HepG2 (cell line): Measurements from ENCODE around the gene PYGL. TPM values are rescaled to one million over a fixed set of nuclear protein-coding genes. Genes with fewer than 3 reads are reported as not detected.

Source experiments
- ADNP ChIP-seq: sonication (generic); formaldehyde crosslinking; IDR thresholded peaks from 2 replicates; pipeline ENCODE4 v1.4.0; 2020; ENCODE audit warnings: missing genetic modification reagents
- BCL6 ChIP-seq: IDR thresholded peaks from 2 replicates; pipeline ENCODE4 v1.6.1; 2016; ENCODE audit warnings: missing genetic modification reagents, missing compliant biosample characterization
- CAMTA2 ChIP-seq: sonication (generic); formaldehyde crosslinking; IDR thresholded peaks from 2 replicates; pipeline ENCODE4 v1.4.0; 2020; ENCODE audit warnings: mild to moderate bottlenecking, missing genetic modification reagents, borderline replicate concordance
- FOXP1 ChIP-seq, 2 experiments: fragments of 450-650 bp in 1 of 2; IDR thresholded peaks; 2 replicates each; pipeline ENCODE4 v1.6.1; 2017 to 2018; ENCODE audit warnings: antibody characterized with exemption in 1 of 2
- GABPB1 ChIP-seq: IDR thresholded peaks from 2 replicates; pipeline ENCODE4 v1.6.1; 2016; ENCODE audit warnings: mild to moderate bottlenecking, missing genetic modification reagents, moderate library complexity, missing compliant biosample characterization
- HMG20A ChIP-seq: IDR thresholded peaks from 2 replicates; pipeline ENCODE4 v1.6.1; 2016; ENCODE audit warnings: borderline replicate concordance
- HMGA1 ChIP-seq: sonication (generic); formaldehyde crosslinking; conservative IDR thresholded peaks from 2 replicates; pipeline ENCODE4 v1.4.0; 2020; ENCODE audit warnings: missing genetic modification reagents
- KAT8 ChIP-seq: IDR thresholded peaks from 2 replicates; pipeline ENCODE4 v1.6.1; 2016; ENCODE audit warnings: missing genetic modification reagents, missing compliant biosample characterization
- KDM2A ChIP-seq: sonication (generic); formaldehyde crosslinking; IDR thresholded peaks from 2 replicates; pipeline ENCODE4 v1.4.0; 2020; ENCODE audit warnings: low read depth, missing genetic modification reagents, borderline replicate concordance
- RFXANK ChIP-seq: IDR thresholded peaks from 2 replicates; pipeline ENCODE4 v1.6.1; 2016
- SOX5 ChIP-seq: IDR thresholded peaks from 2 replicates; pipeline ENCODE4 v1.6.1; 2016; ENCODE audit warnings: borderline replicate concordance
- TCF7 ChIP-seq: sonication (generic); IDR thresholded peaks from 2 replicates; pipeline ENCODE4 v1.6.1; 2016; ENCODE audit warnings: antibody characterized with exemption, low read depth
- U2AF2 ChIP-seq: fragments of 200-400 bp; formaldehyde crosslinking; IDR thresholded peaks from 2 replicates; pipeline ENCODE4 v1.6.1; 2017; ENCODE audit warnings: low read depth, mild to moderate bottlenecking, low read length
- WIZ ChIP-seq: sonication (generic); formaldehyde crosslinking; IDR thresholded peaks from 2 replicates; pipeline ENCODE4 v1.5.1; 2020; ENCODE audit warnings: mild to moderate bottlenecking, missing genetic modification reagents
- YEATS4 ChIP-seq: sonication (generic); formaldehyde crosslinking; IDR thresholded peaks from 2 replicates; pipeline ENCODE4 v1.4.0; 2020; ENCODE audit warnings: missing genetic modification reagents, borderline replicate concordance
- ZFAT ChIP-seq: sonication (generic); formaldehyde crosslinking; conservative IDR thresholded peaks from 2 replicates; pipeline ENCODE4 v1.8.1; 2023; ENCODE audit warnings: missing genetic modification reagents, inconsistent platforms
- ZNF441 ChIP-seq: sonication (generic); formaldehyde crosslinking; IDR thresholded peaks from 2 replicates; pipeline ENCODE4 v1.7.0; 2021; ENCODE audit warnings: missing genetic modification reagents, borderline replicate concordance
- ZNF674 ChIP-seq: sonication (generic); formaldehyde crosslinking; IDR thresholded peaks from 2 replicates; pipeline ENCODE4 v1.5.0; 2020; ENCODE audit warnings: low read depth, mild to moderate bottlenecking, missing genetic modification reagents
- ZSCAN30 ChIP-seq: sonication (generic); formaldehyde crosslinking; IDR thresholded peaks from 2 replicates; pipeline ENCODE4 v1.5.0; 2020; ENCODE audit warnings: mild to moderate bottlenecking, missing genetic modification reagents
- polyA plus RNA-seq, 8 experiments: library from polyadenylated mRNA; depleted of rRNA in 3 of 8; stranded (reverse) in 7 of 8; unstranded in 1 of 8; fragments of >200 nt; fragmentation: Illumina TruSeq in 4 of 8; extraction: Trizol in 4 of 8; gene quantifications; 2 replicates each; pipeline versions ENCODE4 v1.2.1 to v1.2.3, GENCODE V29; 2011 to 2016; ENCODE audit warnings: low read depth in 4 of 8, missing spikeins in 1 of 8, mixed read lengths in 1 of 8; ENCODE audit not compliant: insufficient read depth in 1 of 8
- total RNA-seq, 5 experiments: library from RNA; depleted of rRNA; stranded (reverse); fragments of >200 nt; fragmentation: Illumina TruSeq; extraction: Trizol; gene quantifications; 2 replicates each; pipeline ENCODE4 v1.2.3, GENCODE V29; 2016; ENCODE audit warnings: low read depth in 1 of 5
- TF ChIP-seq, protein P1 (sequence below): sonication (generic); formaldehyde crosslinking; IDR thresholded peaks from 2 replicates; pipeline ENCODE4 v1.5.0; 2020; ENCODE audit warnings: mild to moderate bottlenecking, low read depth, missing genetic modification reagents, borderline replicate concordance
- TF ChIP-seq, protein P2 (sequence below): sonication (generic); formaldehyde crosslinking; IDR thresholded peaks from 2 replicates; pipeline ENCODE4 v1.8.0; 2022; ENCODE audit warnings: low read depth, missing genetic modification reagents
- TF ChIP-seq, protein P3 (sequence below): sonication (generic); formaldehyde crosslinking; IDR thresholded peaks from 2 replicates; pipeline ENCODE4 v1.4.0; 2020; ENCODE audit warnings: mild to moderate bottlenecking, missing genetic modification reagents
- TF ChIP-seq, protein P4 (sequence below): sonication (generic); formaldehyde crosslinking; IDR thresholded peaks from 2 replicates; pipeline ENCODE4 v1.5.0; 2020; ENCODE audit warnings: mild to moderate bottlenecking, missing genetic modification reagents, borderline replicate concordance
- TF ChIP-seq, protein P5 (sequence below), 2 experiments: sonication (generic) in 1 of 2; formaldehyde crosslinking in 1 of 2; IDR thresholded peaks; 2 replicates each; pipeline versions ENCODE4 v1.4.0 to v1.6.1; 2016 to 2020; ENCODE audit warnings: borderline replicate concordance in 1 of 2, low read depth in 1 of 2, mild to moderate bottlenecking in 1 of 2, missing genetic modification reagents in 1 of 2

The PYGL gene
- total and polyA plus RNA-seq, 2 of the 13 experiments (the other 11 are each of a cell fraction or from before 2014, with no cell fraction given) = 98.4 to 110 TPM

DNA sequence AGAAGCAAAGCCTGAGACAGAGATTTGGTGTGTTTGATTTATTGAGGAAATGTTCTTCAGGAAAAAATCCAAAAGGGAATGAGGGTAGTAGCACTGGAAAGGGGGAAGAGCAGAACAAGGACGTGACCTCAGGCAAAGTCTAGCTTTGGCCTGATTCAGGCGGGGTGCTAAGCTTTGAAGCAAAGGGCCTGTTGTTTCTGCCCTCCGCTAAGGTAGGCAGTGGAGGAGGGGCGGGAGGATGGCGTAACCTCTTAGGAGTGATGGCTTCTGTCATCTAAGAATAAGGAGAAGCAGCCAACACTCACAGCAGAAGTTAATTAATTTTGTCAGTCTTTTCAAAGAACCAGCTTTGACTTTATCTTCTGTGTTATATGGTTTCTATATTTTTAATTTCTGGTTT lies 52.0 kb downstream of the PYGL start (continued):
- TF ChIP-seq, protein P1, sequence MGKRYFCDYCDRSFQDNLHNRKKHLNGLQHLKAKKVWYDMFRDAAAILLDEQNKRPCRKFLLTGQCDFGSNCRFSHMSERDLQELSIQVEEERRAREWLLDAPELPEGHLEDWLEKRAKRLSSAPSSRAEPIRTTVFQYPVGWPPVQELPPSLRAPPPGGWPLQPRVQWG (CRISPR knock-in tag) = no peak
- TF ChIP-seq CAMTA2 (CRISPR knock-in tag) (no peak), SOX5 (CRISPR knock-in tag) (peak; percentile 77), ZNF441 (CRISPR knock-in tag) (no peak), ADNP (no peak), GABPB1 (CRISPR knock-in tag) (no peak), YEATS4 (CRISPR knock-in tag) (no peak), FOXP1 (IDR thresholded peaks at IDR 0.05) (no peak), FOXP1 (CRISPR knock-in tag; IDR thresholded peaks at IDR 0.05) (0 out of 2 replicates have a peak, but pooled peaks have one; percentile 17), ZSCAN30 (CRISPR knock-in tag) (no peak), TCF7 (peak; percentile 67), HMG20A (CRISPR knock-in tag) (peak; percentile 45; the same call in 1 of the 2 replicates), ZFAT (no peak), ZNF674 (no peak), WIZ (no peak), HMGA1 (no peak), KDM2A (CRISPR knock-in tag) (no peak), U2AF2 (no peak), RFXANK (CRISPR knock-in tag) (no peak), KAT8 (CRISPR knock-in tag) (0 out of 2 replicates have a peak, but pooled peaks have one; percentile 23), BCL6 (CRISPR knock-in tag) (peak; percentile 95)
- TF ChIP-seq, protein P2, sequence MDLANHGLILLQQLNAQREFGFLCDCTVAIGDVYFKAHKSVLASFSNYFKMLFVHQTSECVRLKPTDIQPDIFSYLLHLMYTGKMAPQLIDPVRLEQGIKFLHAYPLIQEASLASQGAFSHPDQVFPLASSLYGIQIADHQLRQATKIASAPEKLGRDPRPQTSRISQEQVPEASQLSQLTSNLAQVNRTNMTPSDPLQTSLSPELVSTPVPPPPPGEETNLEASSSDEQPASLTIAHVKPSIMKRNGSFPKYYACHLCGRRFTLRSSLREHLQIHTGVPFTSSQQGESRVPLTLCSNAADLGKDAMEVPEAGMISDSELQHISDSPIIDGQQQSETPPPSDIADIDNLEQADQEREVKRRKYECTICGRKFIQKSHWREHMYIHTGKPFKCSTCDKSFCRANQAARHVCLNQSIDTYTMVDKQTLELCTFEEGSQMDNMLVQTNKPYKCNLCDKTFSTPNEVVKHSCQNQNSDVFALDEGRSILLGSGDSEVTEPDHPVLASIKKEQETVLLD (CRISPR knock-in tag) = no peak
- TF ChIP-seq, protein P3, sequence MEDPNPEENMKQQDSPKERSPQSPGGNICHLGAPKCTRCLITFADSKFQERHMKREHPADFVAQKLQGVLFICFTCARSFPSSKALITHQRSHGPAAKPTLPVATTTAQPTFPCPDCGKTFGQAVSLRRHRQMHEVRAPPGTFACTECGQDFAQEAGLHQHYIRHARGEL (CRISPR knock-in tag) = no peak
- TF ChIP-seq, protein P4, sequence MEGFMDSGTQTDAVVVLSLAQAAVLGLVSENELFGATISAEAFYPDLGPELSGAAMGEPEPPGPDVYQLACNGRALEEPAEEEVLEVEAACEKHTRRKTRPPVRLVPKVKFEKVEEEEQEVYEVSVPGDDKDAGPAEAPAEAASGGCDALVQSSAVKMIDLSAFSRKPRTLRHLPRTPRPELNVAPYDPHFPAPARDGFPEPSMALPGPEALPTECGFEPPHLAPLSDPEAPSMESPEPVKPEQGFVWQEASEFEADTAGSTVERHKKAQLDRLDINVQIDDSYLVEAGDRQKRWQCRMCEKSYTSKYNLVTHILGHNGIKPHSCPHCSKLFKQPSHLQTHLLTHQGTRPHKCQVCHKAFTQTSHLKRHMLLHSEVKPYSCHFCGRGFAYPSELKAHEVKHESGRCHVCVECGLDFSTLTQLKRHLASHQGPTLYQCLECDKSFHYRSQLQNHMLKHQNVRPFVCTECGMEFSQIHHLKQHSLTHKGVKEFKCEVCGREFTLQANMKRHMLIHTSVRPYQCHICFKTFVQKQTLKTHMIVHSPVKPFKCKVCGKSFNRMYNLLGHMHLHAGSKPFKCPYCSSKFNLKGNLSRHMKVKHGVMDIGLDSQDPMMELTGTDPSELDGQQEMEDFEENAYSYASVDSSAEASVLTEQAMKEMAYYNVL (CRISPR knock-in tag) = 0 out of 2 replicates have a peak, but pooled peaks have one; percentile 58
- TF ChIP-seq, protein P5, sequence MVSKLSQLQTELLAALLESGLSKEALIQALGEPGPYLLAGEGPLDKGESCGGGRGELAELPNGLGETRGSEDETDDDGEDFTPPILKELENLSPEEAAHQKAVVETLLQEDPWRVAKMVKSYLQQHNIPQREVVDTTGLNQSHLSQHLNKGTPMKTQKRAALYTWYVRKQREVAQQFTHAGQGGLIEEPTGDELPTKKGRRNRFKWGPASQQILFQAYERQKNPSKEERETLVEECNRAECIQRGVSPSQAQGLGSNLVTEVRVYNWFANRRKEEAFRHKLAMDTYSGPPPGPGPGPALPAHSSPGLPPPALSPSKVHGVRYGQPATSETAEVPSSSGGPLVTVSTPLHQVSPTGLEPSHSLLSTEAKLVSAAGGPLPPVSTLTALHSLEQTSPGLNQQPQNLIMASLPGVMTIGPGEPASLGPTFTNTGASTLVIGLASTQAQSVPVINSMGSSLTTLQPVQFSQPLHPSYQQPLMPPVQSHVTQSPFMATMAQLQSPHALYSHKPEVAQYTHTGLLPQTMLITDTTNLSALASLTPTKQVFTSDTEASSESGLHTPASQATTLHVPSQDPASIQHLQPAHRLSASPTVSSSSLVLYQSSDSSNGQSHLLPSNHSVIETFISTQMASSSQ (IDR thresholded peaks at IDR 0.05; ENCODE audit: low read depth) = no peak
- TF ChIP-seq, protein P5 (CRISPR knock-in tag; IDR thresholded peaks at IDR 0.05; ENCODE audit: borderline replicate concordance) = 0 out of 2 replicates have a peak, but pooled peaks have one; percentile 29
